SK-N-SH treated with all-trans-retinoic acid at 6 μM for 48 hours (cell line): ENCODE data around the gene BRSK1.
A peak's percentile ranks its signal among the peaks of the same experiment; 100 is the strongest.

Source experiments
- ATAC-seq: fragments of 200-7000 bp; cut with Tn5 transposase; 3 replicates; pipeline ENCODE4 v1.9.1; 2020; ENCODE audit warnings: mild to moderate bottlenecking, moderate library complexity
- ARNTL ChIP-seq: fragments of 450-650 bp; formaldehyde crosslinking; IDR thresholded peaks from 2 replicates; pipeline ENCODE4 v1.5.0; 2020; ENCODE audit warnings: low read depth, mild to moderate bottlenecking, moderate library complexity, borderline replicate concordance
- ESRRG ChIP-seq: fragments of 250-450 bp; sonication (Bioruptor Pico); IDR thresholded peaks from 2 replicates; pipeline ENCODE4 v1.6.1; 2021; ENCODE audit warnings: mild to moderate bottlenecking
- GLIS3 ChIP-seq: fragments of 250-450 bp; sonication (Bioruptor Pico); IDR thresholded peaks from 2 replicates; pipeline ENCODE4 v1.5.0; 2020; ENCODE audit warnings: mild to moderate bottlenecking, moderate library complexity
- ISL1 ChIP-seq: fragments of 250-450 bp; sonication (Bioruptor Pico); IDR thresholded peaks from 2 replicates; pipeline ENCODE4 v2.1.2; 2022; ENCODE audit warnings: mild to moderate bottlenecking, moderate library complexity
- OSR1 ChIP-seq: fragments of 250-450 bp; sonication (Bioruptor Pico); IDR thresholded peaks from 2 replicates; pipeline ENCODE4 v1.8.0; 2022; ENCODE audit warnings: moderate library complexity, mild to moderate bottlenecking, inconsistent platforms
- PATZ1 ChIP-seq: fragments of 250-450 bp; sonication (Bioruptor Pico); IDR thresholded peaks from 2 replicates; pipeline ENCODE4 v1.8.0; 2020; ENCODE audit warnings: mild to moderate bottlenecking, moderate library complexity, borderline replicate concordance
- POU6F1 ChIP-seq: fragments of 250-450 bp; sonication (Bioruptor Pico); IDR thresholded peaks from 2 replicates; pipeline ENCODE4 v1.8.0; 2021; ENCODE audit warnings: low read depth, mild to moderate bottlenecking, moderate library complexity, borderline replicate concordance
- RARB ChIP-seq: fragments of 250-450 bp; sonication (Bioruptor Pico); IDR thresholded peaks from 2 replicates; pipeline ENCODE4 v1.8.0; 2021; ENCODE audit warnings: mild to moderate bottlenecking, moderate library complexity
- SNAI2 ChIP-seq: fragments of 250-450 bp; sonication (Bioruptor Pico); IDR thresholded peaks from 2 replicates; pipeline ENCODE4 v1.5.0; 2020; ENCODE audit warnings: mild to moderate bottlenecking, moderate library complexity
- TCF4 ChIP-seq: fragments of 250-450 bp; sonication (Bioruptor Pico); IDR thresholded peaks from 2 replicates; pipeline ENCODE4 v1.8.0; 2021; ENCODE audit warnings: mild to moderate bottlenecking, moderate library complexity, borderline replicate concordance
- TOX ChIP-seq: fragments of 250-450 bp; sonication (Bioruptor Pico); IDR thresholded peaks from 2 replicates; pipeline ENCODE4 v1.8.0; 2021; ENCODE audit warnings: mild to moderate bottlenecking, moderate library complexity, borderline replicate concordance
- TSHZ2 ChIP-seq: fragments of 250-450 bp; sonication (Bioruptor Pico); IDR thresholded peaks from 2 replicates; pipeline ENCODE4 v1.5.0; 2020; ENCODE audit warnings: mild to moderate bottlenecking, moderate library complexity
- ZC3H10 ChIP-seq: fragments of 250-450 bp; sonication (Bioruptor Pico); IDR thresholded peaks from 2 replicates; pipeline ENCODE4 v1.5.1; 2021; ENCODE audit warnings: mild to moderate bottlenecking, moderate library complexity
- ZFP3 ChIP-seq: fragments of 250-450 bp; sonication (Bioruptor Pico); IDR thresholded peaks from 2 replicates; pipeline ENCODE4 v1.5.0; 2020; ENCODE audit warnings: mild to moderate bottlenecking, moderate library complexity
- ZFP30 ChIP-seq: fragments of 450-650 bp; formaldehyde crosslinking; IDR thresholded peaks from 2 replicates; pipeline ENCODE4 v1.5.0; 2022; ENCODE audit warnings: mild to moderate bottlenecking, moderate library complexity
- ZNF70 ChIP-seq: fragments of 450-650 bp; formaldehyde crosslinking; IDR thresholded peaks from 2 replicates; pipeline ENCODE4 v1.5.0; 2020; ENCODE audit warnings: mild to moderate bottlenecking, moderate library complexity
- TF ChIP-seq, protein P1 (sequence below): fragments of 250-450 bp; sonication (Bioruptor Pico); IDR thresholded peaks from 2 replicates; pipeline ENCODE4 v1.5.1; 2021; ENCODE audit warnings: mild to moderate bottlenecking, moderate library complexity
- TF ChIP-seq, protein P2 (sequence below): fragments of 250-450 bp; sonication (Bioruptor Pico); IDR thresholded peaks from 2 replicates; pipeline ENCODE4 v1.5.1; 2020; ENCODE audit warnings: low read depth, mild to moderate bottlenecking, moderate library complexity

Gene BRSK1

DNA sequence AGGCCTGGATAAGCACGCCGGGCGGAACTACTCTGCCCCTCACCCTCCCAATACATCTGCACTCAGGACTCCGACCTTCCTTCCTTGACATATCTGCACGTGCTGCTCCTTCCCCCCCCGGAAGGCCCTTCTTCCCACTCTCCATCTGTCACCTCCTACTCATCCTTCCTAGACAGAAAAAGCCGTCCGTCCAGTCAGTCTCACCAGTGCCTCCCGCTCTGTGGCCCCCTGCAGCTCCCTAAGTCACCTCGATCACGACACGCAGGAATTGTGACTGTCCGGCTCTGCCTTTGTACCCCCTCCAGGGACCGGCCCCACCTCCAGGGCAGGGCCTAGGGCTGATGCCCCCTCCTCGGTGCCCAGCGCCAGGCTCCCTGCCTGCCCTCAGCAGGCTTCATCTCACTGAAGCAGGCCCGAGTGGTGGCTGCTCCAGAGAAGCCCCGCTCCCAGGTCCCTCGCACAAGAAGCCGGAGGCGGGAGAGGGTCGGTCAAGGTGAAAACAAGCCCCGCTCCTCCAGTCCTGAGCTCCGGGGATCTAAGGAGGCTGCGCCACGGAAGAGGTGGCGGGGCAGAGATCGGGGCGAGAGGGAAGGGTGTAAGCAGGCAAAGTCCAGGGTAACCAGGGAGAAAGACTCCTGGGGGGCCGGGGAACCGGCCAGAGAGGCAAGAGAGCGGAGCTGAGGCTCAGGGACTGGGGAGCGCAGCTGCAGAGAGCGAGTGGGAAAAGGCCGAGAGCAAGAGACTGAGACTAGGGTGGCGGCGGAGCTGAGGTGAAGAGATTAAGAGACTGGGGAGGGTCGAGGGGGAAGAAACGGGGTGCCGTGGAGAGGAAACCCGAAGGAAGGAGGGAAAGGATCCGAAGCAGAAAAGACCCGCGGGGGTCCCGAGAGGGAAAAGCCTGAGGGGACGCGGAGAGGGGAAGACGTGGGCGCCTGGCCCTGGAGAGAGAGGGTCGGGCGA, 26.1 kb upstream of the BRSK1 start:
- no peak for ATAC-seq
- TF ChIP-seq ZFP3 (CRISPR knock-in tag) (no peak), ZNF70 (CRISPR knock-in tag) (no peak), ESRRG (CRISPR knock-in tag) (no peak), SNAI2 (no peak), ZC3H10 (CRISPR knock-in tag) (no peak), OSR1 (CRISPR knock-in tag) (no peak)
- TF ChIP-seq, protein P1, sequence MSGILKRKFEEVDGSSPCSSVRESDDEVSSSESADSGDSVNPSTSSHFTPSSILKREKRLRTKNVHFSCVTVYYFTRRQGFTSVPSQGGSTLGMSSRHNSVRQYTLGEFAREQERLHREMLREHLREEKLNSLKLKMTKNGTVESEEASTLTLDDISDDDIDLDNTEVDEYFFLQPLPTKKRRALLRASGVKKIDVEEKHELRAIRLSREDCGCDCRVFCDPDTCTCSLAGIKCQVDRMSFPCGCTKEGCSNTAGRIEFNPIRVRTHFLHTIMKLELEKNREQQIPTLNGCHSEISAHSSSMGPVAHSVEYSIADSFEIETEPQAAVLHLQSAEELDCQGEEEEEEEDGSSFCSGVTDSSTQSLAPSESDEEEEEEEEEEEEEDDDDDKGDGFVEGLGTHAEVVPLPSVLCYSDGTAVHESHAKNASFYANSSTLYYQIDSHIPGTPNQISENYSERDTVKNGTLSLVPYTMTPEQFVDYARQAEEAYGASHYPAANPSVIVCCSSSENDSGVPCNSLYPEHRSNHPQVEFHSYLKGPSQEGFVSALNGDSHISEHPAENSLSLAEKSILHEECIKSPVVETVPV (CRISPR knock-in tag), result no peak

DNA sequence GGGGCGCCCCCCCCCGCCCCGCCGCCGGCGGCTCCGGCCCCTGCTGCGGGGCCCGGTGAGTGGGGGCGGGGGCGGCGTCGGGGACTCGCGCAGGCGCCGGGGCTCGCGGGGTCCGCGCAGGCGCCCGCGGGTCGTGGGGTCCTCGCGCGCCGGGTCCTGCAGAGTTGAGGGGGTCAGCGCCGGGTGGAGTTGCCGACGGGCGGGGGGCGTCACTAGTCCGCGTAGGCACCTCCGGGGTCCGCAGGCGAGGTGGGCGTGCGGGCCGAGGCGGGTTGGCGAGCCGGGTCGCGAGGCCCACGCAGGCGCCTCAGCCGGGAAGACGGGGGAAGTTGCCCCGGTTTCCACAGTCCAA, 25.3 kb upstream of the BRSK1 start:
- ATAC-seq, result peak; percentile 27
- TF ChIP-seq POU6F1 (no peak), ZC3H10 (CRISPR knock-in tag) (no peak), TSHZ2 (CRISPR knock-in tag) (no peak), ARNTL (CRISPR knock-in tag) (no peak), RARB (CRISPR knock-in tag) (no peak), ISL1 (CRISPR knock-in tag) (no peak), TCF4 (no peak), ZNF70 (CRISPR knock-in tag) (no peak), OSR1 (CRISPR knock-in tag) (no peak), GLIS3 (no peak), TOX (CRISPR knock-in tag) (no peak)
- TF ChIP-seq, protein P2, sequence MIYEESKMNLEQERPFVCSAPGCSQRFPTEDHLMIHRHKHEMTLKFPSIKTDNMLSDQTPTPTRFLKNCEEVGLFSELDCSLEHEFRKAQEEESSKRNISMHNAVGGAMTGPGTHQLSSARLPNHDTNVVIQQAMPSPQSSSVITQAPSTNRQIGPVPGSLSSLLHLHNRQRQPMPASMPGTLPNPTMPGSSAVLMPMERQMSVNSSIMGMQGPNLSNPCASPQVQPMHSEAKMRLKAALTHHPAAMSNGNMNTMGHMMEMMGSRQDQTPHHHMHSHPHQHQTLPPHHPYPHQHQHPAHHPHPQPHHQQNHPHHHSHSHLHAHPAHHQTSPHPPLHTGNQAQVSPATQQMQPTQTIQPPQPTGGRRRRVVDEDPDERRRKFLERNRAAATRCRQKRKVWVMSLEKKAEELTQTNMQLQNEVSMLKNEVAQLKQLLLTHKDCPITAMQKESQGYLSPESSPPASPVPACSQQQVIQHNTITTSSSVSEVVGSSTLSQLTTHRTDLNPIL, result no peak

DNA sequence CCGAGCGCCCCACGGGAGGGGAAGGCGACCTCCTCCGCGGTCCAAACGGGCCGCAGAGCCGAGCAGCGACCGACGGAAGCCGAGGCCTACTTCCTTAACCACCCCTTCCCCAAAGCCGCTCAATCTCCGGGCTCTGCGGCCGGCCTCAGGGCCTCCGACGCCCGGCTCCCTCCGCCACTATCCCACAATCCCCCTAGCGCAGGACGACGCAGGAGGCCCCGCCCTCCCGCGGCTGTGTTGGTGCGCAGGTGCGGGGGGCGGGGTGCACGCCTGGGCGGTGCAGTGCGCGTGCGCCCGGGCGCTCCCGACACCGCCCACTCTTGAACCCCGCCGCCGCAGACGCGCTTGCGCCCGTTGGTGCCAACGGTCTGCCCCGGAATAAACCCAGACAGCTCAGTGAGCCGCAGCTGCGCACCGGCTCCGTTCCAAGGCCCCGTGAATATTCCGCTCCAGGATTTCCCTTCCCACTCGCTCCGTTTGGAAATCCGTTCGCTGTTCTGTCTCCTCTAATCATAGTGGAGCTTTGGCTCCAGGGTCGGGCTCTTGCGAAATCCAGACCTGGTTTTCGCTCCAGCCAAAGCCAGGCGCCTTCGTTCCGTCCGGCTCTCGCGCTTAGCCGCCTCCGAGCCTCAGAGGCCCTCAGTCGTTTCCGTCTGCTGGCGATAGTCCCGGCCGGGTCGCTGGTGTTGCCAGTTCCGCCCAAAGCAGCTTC, 24.8 kb upstream of the BRSK1 start, which contains the start of gene PPP6R1:
TSS of gene PPP6R1 (minus strand) at position 190 of the 712 bp plus-strand sequence. CDS start 11,914 bp downstream, outside the sequence.
- peak; percentile 92 for ATAC-seq
- TF ChIP-seq PATZ1 (CRISPR knock-in tag), result peak; percentile 64; the same call in 1 of the 2 replicates
- peak; percentile 44; the same call in 1 of the 2 replicates for TF ChIP-seq TCF4
- peak; percentile 85; the same call in 1 of the 2 replicates for TF ChIP-seq POU6F1
- no peak for TF ChIP-seq ZFP30 (CRISPR knock-in tag)
